Measurements from ENCODE around the gene TM4SF4.

GRCh38 chr3:149455366-149455765 lies 19.1 kb upstream of the TM4SF4 start:
- TF ChIP-seq CTCF (conservative IDR thresholded peaks at IDR 0.05), result no peak
- TF ChIP-seq ZFX (IDR thresholded peaks at IDR 0.05), result no peak

All from C4-2B (cell line).